ENCODE results near the gene KLK10. TPM values are rescaled to one million over a fixed set of nuclear protein-coding genes. Genes with fewer than 3 reads are reported as not detected.

The KLK10 gene
- total RNA-seq, 1 experiment from 2014 or later, result 33.6 TPM

DNA sequence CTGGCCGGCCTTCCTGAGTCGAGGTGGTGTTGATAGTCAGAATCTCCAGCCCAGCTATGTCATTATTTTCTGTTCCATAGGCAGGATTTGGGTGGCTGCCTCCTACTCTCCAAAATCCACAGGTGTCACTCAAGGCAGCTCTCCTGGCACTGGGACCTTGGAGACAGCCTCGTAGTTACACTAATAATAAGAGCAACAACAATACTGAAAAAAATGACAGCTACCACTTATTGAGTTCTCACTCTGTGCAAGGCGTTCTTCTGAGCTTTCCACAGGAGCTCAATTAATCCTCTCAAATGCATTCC is 27.5 kb upstream of the KLK10 start:
- H3K36me3 ChIP-seq (ENCODE audit: control insufficient read depth in 1 of 2, insufficient read depth in 2 of 2, low read length in 2 of 2), result no peaks in the 10 kb centered on the region
- ChIA-PET CTCF (no interaction called here), RAD21 (ENCODE audit: low non-redundant PET in 1 of 2, low total read pairs in 2 of 2, uncharacterized antibody in 2 of 2, unreplicated experiment in 2 of 2) (no interaction called here), POLR2A (no interaction called here)
- no peak overlapping the region for H3K27ac ChIP-seq (ENCODE audit: low read depth, low read length)
- no peak overlapping the region for H3K4me3 ChIP-seq (replicated peaks in 1 of 2; ENCODE audit: low read depth in 1 of 2, low read length in 2 of 2)
- no peak overlapping the region for H3K9ac ChIP-seq (ENCODE audit: low read length)
- intact Hi-C loops (cut with micrococcal nuclease), result no loop called here
- H3K79me2 ChIP-seq (ENCODE audit: insufficient read depth, low read length), result no peaks in the 10 kb centered on the region
- no peak overlapping the region for H2AFZ ChIP-seq (ENCODE audit: low read depth, low read length, poor library complexity, severe bottlenecking)
- ATAC-seq, result no peak
- no peaks in the 10 kb centered on the region for H3K4me1 ChIP-seq (ENCODE audit: control insufficient read depth in 1 of 2, insufficient read depth in 2 of 2, low read length in 2 of 2)
- no peak for DNase-seq (ENCODE audit: low read depth, low spot score)
- H3K27me3 ChIP-seq (ENCODE audit: insufficient read depth, low read length), result no peaks in the 10 kb centered on the region
- no peaks in the 10 kb centered on the region for H3K9me2 ChIP-seq (ENCODE audit: insufficient read depth)
- no peaks in the 10 kb centered on the region for H3K9me3 ChIP-seq (ENCODE audit: control insufficient read depth in 1 of 2, insufficient read depth in 1 of 2, low read depth in 1 of 2, low read length in 2 of 2)
- no TSS peak for BruUV-seq (replicated peaks)
- no peaks in the 10 kb centered on the region for H4K20me1 ChIP-seq (ENCODE audit: insufficient read depth)
- TF ChIP-seq RAD21 (IDR thresholded peaks at IDR 0.05; ENCODE audit: low read depth), result no peak
- TF ChIP-seq, protein P1, sequence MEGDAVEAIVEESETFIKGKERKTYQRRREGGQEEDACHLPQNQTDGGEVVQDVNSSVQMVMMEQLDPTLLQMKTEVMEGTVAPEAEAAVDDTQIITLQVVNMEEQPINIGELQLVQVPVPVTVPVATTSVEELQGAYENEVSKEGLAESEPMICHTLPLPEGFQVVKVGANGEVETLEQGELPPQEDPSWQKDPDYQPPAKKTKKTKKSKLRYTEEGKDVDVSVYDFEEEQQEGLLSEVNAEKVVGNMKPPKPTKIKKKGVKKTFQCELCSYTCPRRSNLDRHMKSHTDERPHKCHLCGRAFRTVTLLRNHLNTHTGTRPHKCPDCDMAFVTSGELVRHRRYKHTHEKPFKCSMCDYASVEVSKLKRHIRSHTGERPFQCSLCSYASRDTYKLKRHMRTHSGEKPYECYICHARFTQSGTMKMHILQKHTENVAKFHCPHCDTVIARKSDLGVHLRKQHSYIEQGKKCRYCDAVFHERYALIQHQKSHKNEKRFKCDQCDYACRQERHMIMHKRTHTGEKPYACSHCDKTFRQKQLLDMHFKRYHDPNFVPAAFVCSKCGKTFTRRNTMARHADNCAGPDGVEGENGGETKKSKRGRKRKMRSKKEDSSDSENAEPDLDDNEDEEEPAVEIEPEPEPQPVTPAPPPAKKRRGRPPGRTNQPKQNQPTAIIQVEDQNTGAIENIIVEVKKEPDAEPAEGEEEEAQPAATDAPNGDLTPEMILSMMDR (IDR thresholded peaks at IDR 0.05 in 2 of 3, conservative IDR thresholded peaks at IDR 0.05 in 1 of 3; ENCODE audit: borderline replicate concordance in 1 of 3, insufficient read depth in 1 of 3, low read depth in 2 of 3, low read length in 2 of 3), result no peak
- no peak for TF ChIP-seq CEBPB (IDR thresholded peaks at IDR 0.05; ENCODE audit: low read depth)
- no peak overlapping the region for H3K4me2 ChIP-seq (ENCODE audit: low read length)

DNA sequence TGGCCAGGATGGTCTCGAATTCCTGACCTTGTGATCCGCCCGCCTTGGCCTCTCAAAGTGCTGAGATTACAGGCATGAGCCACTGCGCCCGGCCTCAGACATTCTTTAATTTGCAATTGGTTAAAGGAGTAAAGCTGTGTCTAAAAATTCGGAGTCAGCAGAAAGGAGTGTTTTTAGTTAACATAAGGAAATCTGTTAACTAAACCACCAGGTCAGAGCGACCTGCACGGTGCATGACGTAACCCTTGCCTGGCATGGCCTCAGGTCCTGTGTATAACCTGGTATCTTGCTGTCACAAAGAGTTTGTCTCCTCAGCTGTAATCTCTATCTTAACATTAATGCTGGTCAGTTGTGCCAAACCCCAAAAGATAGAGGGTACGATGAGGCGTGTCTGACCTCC is 24.8 kb upstream of the KLK10 start:
- no peaks in the 10 kb centered on the region for H3K9me2 ChIP-seq (ENCODE audit: insufficient read depth)
- no TSS peak for BruUV-seq (replicated peaks)
- no peaks in the 10 kb centered on the region for H3K9me3 ChIP-seq (ENCODE audit: control insufficient read depth in 1 of 2, insufficient read depth in 1 of 2, low read depth in 1 of 2, low read length in 2 of 2)
- no peak for DNase-seq (ENCODE audit: low read depth, low spot score)
- TF ChIP-seq, protein P2, sequence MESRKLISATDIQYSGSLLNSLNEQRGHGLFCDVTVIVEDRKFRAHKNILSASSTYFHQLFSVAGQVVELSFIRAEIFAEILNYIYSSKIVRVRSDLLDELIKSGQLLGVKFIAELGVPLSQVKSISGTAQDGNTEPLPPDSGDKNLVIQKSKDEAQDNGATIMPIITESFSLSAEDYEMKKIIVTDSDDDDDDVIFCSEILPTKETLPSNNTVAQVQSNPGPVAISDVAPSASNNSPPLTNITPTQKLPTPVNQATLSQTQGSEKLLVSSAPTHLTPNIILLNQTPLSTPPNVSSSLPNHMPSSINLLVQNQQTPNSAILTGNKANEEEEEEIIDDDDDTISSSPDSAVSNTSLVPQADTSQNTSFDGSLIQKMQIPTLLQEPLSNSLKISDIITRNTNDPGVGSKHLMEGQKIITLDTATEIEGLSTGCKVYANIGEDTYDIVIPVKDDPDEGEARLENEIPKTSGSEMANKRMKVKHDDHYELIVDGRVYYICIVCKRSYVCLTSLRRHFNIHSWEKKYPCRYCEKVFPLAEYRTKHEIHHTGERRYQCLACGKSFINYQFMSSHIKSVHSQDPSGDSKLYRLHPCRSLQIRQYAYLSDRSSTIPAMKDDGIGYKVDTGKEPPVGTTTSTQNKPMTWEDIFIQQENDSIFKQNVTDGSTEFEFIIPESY (IDR thresholded peaks at IDR 0.05; ENCODE audit: extremely low read depth, insufficient replicate concordance, low read length), result no peak
- POLR2A ChIA-PET, result no interaction called here
- H3K27ac ChIP-seq (ENCODE audit: low read depth, low read length), result no peak overlapping the region
- no peak overlapping the region for H3K9ac ChIP-seq (ENCODE audit: low read length)
- H3K4me3 ChIP-seq (replicated peaks in 1 of 2; ENCODE audit: low read depth in 1 of 2, low read length in 2 of 2), result no peak overlapping the region
- H4K20me1 ChIP-seq (ENCODE audit: insufficient read depth), result no peaks in the 10 kb centered on the region
- H3K27me3 ChIP-seq (ENCODE audit: insufficient read depth, low read length), result no peaks in the 10 kb centered on the region
- H3K4me1 ChIP-seq (ENCODE audit: control insufficient read depth in 1 of 2, insufficient read depth in 2 of 2, low read length in 2 of 2), result no peaks in the 10 kb centered on the region
- H2AFZ ChIP-seq (ENCODE audit: low read depth, low read length, poor library complexity, severe bottlenecking), result no peak overlapping the region
- ATAC-seq, result no peak
- CTCF ChIA-PET, result no interaction called here
- no peaks in the 10 kb centered on the region for H3K79me2 ChIP-seq (ENCODE audit: insufficient read depth, low read length)
- H3K4me2 ChIP-seq (ENCODE audit: low read length), result no peak overlapping the region
- RAD21 ChIA-PET (ENCODE audit: low non-redundant PET in 1 of 2, low total read pairs in 2 of 2, uncharacterized antibody in 2 of 2, unreplicated experiment in 2 of 2), result no interaction called here
- H3K36me3 ChIP-seq (ENCODE audit: control insufficient read depth in 1 of 2, insufficient read depth in 2 of 2, low read length in 2 of 2), result no peaks in the 10 kb centered on the region
- intact Hi-C loops (cut with micrococcal nuclease), result no loop called here
